Hematopoietic multipotent progenitor cell treated with erythropoietin and hydrocortisone succinate and interleukin-3 and kit ligand, for 15 days (in vitro differentiated cells): Measurements from ENCODE around the gene ODAD2.
"Not testable (repeated sequence)": the region's sequence is repeated elsewhere in the genome, so short reads cannot be mapped to it uniquely, and the experiment has no call there.

Source experiments
- DNase-seq: peaks from one replicate; pipeline ENCODE4 v3.0.0-alpha.2; 2015; ENCODE audit warnings: low spot score

Gene ODAD2, protein sequence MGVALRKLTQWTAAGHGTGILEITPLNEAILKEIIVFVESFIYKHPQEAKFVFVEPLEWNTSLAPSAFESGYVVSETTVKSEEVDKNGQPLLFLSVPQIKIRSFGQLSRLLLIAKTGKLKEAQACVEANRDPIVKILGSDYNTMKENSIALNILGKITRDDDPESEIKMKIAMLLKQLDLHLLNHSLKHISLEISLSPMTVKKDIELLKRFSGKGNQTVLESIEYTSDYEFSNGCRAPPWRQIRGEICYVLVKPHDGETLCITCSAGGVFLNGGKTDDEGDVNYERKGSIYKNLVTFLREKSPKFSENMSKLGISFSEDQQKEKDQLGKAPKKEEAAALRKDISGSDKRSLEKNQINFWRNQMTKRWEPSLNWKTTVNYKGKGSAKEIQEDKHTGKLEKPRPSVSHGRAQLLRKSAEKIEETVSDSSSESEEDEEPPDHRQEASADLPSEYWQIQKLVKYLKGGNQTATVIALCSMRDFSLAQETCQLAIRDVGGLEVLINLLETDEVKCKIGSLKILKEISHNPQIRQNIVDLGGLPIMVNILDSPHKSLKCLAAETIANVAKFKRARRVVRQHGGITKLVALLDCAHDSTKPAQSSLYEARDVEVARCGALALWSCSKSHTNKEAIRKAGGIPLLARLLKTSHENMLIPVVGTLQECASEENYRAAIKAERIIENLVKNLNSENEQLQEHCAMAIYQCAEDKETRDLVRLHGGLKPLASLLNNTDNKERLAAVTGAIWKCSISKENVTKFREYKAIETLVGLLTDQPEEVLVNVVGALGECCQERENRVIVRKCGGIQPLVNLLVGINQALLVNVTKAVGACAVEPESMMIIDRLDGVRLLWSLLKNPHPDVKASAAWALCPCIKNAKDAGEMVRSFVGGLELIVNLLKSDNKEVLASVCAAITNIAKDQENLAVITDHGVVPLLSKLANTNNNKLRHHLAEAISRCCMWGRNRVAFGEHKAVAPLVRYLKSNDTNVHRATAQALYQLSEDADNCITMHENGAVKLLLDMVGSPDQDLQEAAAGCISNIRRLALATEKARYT

DNA sequence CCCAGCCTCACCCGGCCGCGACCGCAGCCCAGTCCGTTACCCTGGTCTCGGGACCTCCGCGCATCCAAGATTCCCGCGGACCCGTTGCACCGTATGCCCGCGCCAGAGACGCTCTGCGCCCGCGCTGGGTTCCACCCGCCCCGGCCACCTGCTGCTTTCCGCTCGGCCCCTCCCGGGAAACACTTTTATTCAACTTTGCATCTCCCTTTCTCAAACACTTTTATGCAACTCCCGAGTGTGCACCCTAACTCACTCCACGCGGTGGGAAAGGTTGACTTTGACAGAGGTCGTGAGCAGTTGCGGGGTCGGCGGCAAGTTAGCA is at the start of gene ODAD2:
TSS of gene ODAD2 (minus strand) at position 126 of the 322 bp plus-strand sequence. CDS start 3,937 bp downstream, outside the sequence.
- no peak for DNase-seq

DNA sequence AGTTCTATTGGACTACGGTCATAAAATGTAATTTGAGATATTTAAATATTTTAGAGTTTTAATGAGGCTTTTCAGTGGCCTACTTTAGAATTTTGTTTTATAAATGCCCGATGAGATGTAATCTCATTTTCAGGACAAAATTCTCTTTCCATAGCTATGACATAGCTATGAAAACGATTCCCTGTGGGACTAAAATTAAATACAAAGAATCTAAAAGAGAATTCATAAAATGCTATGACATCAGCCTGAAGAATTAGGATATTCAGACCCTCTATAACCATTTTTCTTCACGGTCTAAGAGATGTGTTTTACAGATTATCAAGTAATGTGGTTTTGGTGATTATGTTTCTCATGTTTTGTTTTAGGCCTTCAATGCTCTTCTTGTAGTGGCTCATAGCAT is 48.2 kb upstream of the ODAD2 start:
- DNase-seq: no peak

DNA sequence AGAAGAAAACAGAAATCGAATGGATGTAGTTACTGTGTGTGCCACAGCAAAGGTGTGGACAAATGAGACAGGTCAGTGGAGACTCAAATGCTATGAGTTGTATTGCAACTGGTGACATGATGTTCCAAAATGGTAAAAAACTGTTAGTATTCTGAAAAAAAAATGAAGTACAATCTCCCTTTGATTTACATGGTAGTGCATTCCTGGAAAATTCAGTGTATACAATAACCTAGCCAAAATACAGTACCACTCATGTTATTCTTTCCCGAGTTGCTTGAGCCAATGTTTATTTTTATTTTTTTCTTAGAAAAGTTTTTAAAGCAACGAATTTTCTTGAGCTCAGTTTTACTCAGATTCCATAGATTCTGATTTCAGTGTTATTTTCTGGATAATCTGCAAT is 47.7 kb upstream of the ODAD2 start:
- no peak for DNase-seq

DNA sequence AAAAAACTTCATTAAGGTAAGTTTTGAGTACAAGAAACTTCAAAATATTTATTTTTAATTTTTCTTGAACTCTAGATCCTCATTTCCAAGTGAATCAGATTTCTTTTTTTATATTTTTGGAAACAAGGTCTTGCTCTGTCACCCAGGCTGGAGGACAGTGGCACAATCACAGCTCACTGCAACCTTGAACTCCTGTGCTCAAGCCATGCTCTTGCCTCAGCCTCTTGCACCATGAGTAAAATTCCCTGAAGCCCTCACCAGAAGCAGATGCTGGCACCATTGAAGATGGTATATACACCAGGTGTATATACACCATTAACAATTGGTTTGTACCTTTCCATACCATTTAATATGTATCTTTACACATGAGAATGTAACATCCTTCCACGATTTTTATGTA is 45.1 kb upstream of the ODAD2 start:
- DNase-seq: no peak

DNA sequence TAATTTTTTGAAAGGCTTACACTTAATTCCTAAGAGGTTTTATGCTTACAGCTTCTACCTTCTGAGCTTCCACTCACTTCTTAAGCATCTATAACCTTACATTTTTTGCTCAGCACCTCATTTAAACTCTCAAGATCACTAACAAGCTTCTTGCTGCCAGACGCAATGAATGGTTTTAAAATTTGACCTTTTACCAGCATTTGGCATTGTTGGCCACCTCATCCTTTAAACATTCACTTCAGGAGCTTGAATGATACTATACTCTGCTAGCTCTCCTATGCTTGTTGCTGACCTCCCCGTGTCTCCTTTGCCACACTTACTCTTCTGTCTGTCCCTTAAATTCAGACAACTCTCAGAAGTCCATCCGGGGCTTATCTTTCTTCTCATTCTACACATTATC is 37.7 kb upstream of the ODAD2 start:
- no peak for DNase-seq

DNA sequence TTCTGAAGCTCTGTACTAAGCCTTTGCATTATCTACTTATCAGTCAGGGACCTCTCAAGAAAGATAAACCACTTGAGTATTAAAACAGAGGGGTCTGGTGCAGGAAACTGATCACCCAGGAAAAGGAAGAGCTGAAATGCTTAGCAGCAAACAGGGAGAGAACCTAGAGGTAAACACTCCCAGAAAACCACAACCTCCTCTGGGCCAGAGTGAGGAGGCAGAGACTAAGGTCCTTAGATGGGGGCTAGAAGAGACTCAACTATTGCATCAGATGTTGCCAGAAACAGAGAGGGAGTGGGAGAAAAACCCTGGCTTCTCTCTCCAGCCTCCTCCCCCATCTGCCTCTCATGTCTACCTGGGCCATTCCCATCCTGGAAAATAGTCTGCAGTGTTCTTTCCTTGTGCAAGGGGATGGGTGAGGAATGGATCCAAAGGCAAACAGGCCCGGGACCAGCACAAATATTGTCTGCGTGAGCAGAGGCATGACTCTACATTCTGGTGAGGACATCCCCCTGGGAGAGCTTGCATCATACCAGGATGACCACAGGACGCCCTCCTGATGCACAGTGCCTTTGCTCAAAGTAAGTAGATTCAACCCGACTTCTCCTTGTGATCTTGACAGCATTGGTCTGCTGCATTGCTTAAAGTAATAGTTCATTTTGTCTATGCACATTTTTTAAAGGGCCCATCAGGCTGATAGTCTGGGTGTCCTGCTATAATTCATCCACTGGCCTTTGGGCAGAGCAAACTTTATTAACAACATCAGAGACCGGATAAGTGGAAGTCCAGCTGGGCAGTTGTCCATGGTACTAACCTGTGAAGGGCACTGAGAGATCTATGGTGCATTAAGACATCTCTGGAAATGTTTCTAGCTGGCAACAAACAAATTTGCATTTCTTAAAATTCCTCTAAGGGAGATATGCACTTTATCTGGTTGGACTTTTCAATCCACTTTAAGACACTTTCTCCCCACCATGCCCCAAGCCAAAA is 22.4 kb upstream of the ODAD2 start:
- DNase-seq: no peak

DNA sequence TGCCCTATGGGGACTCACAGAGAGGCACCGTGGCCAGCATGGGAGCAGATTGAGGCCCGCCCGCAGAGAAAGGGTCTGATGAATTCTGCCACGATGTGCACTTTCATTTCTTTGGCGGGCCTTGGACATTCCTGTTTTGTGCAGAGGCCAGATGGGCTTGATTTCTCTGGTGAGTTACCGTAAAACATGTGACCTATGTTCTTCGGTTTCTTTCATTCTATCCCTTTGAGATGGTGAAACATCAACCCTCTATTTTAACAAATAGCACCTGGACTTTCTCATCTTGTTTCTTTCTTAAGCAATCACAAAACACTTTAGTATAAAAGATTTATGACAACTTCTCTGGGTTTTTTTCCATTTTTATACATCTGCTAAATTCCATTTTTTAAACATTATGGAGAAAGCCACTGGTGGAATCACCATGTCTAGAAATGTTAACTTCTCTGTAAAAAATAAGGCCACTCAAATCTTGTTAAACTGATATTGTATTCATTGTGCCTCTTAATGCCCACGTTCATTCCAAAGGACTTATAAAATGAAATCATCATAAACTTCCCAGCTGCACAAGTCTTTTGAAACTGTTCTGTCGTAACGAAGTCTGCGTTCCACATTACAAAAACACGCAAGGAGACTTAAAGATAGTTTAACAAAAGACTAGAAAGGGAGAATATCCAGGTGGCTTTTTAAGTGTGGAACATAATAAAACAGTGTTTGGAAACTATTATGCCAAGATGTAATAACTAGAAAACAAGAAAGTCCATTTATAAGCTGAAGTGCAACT is 21.4 kb upstream of the ODAD2 start:
- DNase-seq: no peak

DNA sequence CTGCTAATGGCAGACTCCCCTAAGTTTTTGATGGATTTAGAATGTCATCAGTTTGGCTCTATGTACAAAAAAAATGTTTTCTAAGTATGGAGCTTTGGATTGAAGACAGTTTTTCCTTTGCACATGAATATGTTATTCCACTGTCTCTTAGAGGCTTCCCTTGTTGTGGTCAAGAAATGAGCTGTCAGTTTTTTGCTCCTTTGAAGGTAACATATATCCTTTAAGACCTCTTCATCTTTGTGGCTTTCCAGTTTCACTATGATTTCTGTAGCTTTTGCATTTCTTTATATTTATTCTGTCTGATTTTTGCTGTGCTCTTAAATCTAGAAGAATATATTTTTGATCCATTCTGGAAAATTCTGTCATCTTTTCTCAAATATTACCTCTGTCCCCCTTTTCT is 15.8 kb upstream of the ODAD2 start:
- no peak for DNase-seq

DNA sequence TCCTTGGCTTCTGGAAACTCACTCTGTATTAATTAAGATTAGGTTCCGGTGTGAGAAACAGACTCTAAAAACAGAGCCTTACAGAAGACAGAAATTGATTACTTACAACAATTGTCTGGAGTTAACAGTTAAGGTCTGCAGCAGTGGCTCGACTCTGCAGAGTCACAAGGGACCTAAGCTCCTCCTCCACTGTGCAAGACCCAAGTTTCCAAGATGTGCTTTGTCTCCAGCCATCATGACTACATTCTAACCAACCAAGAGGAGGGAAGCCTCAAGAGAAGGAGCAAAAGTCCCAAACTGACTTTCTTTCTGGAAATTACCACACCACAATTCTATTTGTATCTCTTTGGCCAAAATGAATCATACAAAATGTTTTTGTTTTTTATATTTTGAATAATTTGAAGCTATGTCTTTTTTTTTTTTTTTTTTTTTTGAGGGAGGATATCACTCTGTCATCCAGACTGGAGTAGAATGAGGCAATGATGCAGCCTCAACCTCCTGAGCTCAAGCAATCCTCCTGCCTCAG is 14.2 kb upstream of the ODAD2 start:
- no peak for DNase-seq

DNA sequence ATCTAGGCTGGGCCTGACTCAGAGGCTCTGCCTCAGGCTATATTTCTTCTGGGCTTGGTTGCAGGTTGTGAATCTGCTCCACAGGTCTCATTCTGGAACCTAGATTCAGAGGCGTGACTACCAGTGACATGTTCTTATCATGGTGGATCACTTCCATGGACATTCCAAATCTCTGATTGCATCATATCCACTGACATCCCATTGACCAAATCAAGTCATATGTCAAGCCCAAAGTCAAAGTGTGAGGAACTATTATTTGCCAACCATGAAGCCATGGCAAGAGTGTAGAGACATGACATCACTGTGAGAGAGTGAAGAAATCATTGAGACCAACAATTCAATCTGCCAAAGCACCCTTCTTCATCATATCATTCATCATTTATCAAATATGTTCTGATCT is 11.9 kb upstream of the ODAD2 start:
- no peak for DNase-seq

DNA sequence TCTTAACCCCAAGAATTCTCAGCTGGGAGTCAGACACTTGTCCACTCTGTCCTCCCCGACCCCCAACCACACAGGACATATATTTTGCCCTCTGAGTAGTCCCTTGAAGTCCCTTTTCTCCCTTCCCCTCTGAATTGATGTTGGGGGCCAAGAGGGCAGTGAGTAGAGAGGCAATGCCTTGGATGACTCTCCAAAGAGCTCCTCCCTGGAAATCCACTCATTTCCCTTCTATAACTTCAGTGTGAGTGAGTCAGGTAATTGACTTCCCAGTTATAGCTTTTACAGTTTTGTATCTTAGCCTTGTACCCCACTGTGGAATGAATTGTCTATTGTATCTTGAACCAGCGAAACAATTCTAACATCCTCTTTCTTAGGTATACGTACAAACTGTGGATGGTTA is 9.2 kb upstream of the ODAD2 start:
- no peak for DNase-seq

DNA sequence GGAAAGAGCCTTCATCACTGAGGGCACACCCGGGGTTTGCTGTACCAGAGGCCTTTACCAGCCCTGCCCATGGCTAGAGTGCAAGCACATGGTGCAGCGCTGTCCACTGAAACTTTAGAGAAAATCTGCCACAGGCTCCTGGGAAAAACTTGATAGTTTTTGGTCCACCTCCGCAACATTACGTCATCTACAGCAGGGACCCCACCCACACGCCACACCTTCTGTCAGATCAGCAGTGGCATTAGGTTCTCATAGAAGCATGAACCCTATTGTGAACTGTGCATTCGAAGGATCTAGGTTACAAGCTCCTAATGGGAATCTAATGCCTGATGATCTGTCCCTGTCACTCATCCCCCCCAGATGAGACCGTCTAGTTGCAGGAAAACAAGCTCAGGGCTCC is 2.5 kb upstream of the ODAD2 start:
- no peak for DNase-seq

DNA sequence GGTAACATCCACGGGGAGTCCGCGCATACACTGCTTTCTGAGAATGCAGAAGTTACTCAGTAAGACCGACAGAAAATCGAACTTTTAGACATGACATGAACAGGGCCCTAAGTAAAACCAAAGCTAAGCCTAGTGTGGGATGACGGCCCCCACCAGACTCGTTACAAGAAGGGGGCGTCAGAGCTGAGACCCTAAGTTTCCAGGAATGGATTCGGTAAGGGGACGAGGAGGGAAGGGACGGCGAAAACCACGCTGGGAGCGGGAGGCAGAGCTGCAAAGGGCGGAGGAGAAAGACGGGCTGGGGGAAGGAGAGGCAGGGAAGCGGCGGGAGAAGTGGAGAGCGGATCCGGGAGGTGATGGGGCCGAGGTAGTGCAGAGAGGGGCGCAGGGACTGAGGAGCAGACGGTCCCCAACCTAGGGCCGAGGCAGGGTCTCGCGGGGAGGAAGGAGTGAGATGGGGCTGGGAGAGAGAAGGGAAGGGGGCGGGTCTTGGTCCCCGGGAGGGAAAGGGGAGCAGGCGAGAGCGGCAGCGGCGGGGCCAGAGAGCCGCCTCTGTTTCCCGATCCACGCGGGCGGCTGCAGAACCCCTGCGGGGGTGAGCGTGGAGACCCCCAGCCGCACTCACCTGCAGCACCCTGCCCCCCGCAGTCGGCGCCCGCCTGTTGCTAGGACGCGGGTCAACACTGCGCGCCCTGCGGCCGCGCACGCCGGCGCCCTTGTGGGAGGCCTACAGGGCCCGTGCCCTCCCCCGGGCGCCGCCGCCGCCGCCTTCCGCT is 513 bp downstream of the ODAD2 start:
- DNase-seq: no peak

DNA sequence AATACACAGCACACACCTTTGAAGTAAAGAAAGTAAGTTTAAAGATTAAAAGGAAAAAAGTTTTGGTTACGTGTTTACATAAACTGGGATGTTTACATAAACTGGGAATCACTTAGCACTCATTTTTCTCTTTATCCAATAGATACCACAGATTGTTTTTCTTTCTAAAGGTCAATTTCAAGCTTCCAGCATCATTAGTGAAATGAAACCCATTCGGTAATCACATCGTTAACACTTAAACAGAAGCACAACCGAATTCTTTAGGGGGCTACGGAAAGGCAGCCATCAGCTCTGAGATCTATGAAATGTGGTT is 1.1 kb downstream of the ODAD2 start:
- no peak for DNase-seq

DNA sequence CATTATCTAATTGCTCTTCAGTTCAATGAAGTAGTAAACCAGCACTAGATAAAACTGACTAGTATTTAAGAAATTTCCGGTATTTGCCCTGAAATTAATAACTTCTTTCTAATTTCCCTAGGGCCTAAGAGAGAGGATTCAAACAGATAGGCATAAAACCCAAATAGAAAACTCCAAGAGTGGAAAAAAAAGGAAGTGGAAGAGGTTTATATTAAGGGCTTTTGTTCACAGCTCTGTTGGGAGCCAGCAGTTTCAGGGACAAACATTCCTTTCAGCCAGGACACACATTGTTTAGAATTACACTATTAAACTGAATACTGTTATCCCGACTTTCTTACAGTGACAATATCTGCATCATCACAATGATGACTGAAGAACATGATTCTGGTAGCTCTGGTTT is 3.6 kb downstream of the ODAD2 start:
- DNase-seq: no peak

DNA sequence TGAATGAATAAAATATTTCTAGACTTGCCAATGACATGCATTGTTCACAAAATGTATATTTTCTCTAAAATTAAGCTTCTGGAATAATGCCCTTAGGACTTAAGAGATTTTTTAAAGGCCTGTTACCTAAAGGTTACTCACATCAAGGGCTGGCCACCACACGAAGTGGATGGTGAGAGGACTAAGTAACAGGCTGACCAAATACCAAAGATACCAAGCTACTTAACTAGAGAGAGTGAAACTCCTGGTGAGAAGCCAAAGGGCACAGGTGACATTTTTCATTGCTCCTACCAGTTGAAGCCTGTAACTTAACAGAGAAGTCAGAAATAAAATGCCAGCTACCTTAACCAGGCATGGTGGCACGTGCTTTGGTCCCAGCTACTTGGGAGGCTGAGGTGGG is 9.5 kb downstream of the ODAD2 start:
- not testable (repeated sequence) for DNase-seq

DNA sequence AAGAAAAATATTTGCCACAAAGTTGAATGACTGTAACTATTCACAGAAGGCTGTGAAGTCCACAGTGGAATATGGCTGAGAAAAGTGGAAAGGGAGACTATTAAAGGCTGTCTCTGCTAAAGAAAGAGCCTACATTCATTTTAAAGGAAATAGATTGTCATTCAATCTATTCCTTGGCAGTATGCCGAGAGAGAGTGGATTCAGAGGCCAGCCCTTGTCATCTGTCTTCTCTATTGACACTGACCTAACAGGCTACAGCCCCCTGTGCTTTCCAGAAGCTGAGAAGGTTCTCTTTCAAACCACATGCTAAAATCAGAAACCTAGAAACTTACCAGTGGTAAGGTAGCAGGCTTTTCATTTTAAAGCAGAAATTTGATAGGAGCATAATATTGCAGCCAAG is 12.1 kb downstream of the ODAD2 start:
- DNase-seq: no peak

DNA sequence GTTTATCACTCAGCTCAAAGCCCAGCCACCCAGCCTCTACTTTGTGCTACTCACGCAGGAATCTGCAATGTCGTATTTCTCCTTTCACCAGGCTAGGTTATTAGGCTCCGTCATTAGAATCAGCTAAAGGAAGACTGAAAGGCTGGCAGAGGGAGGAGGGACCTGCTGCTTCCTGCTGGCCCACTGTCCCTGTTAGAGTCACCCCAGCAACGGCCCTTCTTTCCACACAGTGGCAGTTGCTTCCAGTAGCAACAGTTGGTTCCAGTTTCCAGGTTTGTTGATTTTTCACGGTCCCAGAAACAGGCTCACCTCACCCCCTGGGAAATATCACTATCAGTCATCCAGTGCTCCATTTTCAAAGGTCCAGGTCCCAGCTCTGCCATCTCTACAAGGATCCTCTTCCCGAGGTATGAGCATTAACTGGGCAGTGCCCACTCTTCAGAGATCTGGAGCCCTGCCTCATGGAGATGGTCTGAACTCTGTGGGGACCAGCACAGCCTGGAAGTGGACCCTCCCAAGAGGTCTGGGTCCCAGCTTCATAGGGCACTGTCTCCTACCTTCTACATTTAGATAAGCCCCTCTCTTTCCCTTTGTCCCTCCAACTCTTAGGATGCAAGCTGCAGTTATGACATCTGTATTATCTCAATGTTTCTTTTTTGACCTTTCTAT is 15.9 kb downstream of the ODAD2 start:
- DNase-seq: no peak

DNA sequence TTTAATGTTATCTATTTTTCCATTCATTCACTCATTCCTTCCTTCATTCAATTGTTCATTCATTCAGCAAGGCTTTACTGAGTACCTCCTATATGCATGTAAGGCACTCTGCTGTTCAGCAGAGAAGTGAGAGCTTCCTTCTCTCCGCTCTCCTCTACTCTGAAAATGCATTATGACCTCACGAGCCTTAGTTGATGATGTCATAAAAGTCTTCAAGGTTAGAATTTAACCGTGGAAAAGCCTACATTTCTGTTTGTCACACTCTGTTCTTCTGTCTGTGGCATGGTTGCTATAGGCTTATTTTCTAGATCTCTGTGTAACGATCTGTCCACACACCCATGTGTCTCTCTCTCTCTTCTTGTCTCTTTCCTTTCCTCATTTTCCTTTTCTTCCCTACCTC is 17.1 kb downstream of the ODAD2 start:
- no peak for DNase-seq

DNA sequence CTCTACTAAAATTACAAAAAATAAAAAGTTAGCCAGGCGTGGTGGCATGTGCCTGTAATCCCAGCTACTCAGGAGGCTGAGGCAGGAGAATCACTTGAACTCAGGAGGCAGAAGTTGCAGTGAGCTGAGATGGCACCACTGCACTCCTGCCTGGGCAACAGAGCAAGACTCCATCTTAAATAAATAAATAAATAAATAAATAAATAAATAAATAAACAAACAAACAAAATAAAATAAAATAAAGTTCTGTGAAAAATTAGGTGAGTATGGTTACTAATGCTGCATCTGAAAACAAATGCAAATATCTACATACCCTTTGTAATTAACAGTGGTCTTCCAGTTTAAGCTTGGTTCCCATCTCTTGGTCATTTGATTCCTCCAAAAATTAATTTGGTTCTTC is 28.1 kb downstream of the ODAD2 start:
- DNase-seq: not testable (repeated sequence)
